GM12878 (cell line): ENCODE data around the gene F10.

Experiments used
- CTCF ChIP-seq, 3 experiments: IDR thresholded peaks in 2 of 3; conservative IDR thresholded peaks in 1 of 3; 2 replicates each; pipeline ENCODE4 v1.5.1; 2011; ENCODE audit warnings: low read depth in 3 of 3, low read length in 3 of 3, mild to moderate bottlenecking in 3 of 3, control low read depth in 2 of 3, moderate library complexity in 2 of 3, inconsistent platforms in 1 of 3, mixed read lengths in 1 of 3; ENCODE audit not compliant: control insufficient read depth in 2 of 3, insufficient read depth in 1 of 3; ENCODE audit errors: extremely low read depth in 1 of 3
- IKZF1 ChIP-seq: fragments of 450-650 bp; conservative IDR thresholded peaks from 2 replicates; pipeline ENCODE4 v1.6.1; 2017; ENCODE audit warnings: antibody characterized with exemption, mild to moderate bottlenecking
- ZBTB33 ChIP-seq: fragments of 450-650 bp; IDR thresholded peaks from 2 replicates; pipeline ENCODE4 v1.6.1; 2017; ENCODE audit warnings: mild to moderate bottlenecking

- TF ChIP-seq CTCF (IDR thresholded peaks at IDR 0.05 in 2 of 3, conservative IDR thresholded peaks at IDR 0.05 in 1 of 3; ENCODE audit: control insufficient read depth in 2 of 3, extremely low read depth in 1 of 3, insufficient read depth in 1 of 3, low read depth in 3 of 3, low read length in 3 of 3): no peak
- no peak for TF ChIP-seq ZBTB33
- no peak for TF ChIP-seq IKZF1
Measured at GRCh38 chr13:113159701-113160100, 37.1 kb downstream of the F10 start.
